Cardiac fibroblast (primary cell): ENCODE data around the gene USH2A.
"Not testable (repeated sequence)": the region's sequence is repeated elsewhere in the genome, so short reads cannot be mapped to it uniquely, and the experiment has no call there.

ENCODE experiments used
- DNase-seq, 2 donors: peaks; one replicate each; pipeline versions ENCODE4 v3.0.0 to v3.0.0-alpha.2; 2010; ENCODE audit warnings: low read depth in 2 of 2
- H3K4me3 ChIP-seq, 2 donors: replicated peaks in 1 of 2; 1 replicate in 1 of 2; 2 replicates in 1 of 2; pipeline ENCODE4 v1.5.1; 2011; ENCODE audit warnings: low read depth in 2 of 2, low read length in 2 of 2, mild to moderate bottlenecking in 2 of 2, moderate library complexity in 1 of 2
- CTCF ChIP-seq: IDR thresholded peaks from one replicate; pipeline ENCODE4 v1.5.1; 2011; ENCODE audit warnings: low read depth, mild to moderate bottlenecking, low read length, inconsistent platforms

Gene USH2A

GRCh38 chr1:216366979-216367378, 56.3 kb downstream of the USH2A start:
- no peak overlapping the region for H3K4me3 ChIP-seq
- DNase-seq = no peak
- TF ChIP-seq CTCF = no peak

DNA sequence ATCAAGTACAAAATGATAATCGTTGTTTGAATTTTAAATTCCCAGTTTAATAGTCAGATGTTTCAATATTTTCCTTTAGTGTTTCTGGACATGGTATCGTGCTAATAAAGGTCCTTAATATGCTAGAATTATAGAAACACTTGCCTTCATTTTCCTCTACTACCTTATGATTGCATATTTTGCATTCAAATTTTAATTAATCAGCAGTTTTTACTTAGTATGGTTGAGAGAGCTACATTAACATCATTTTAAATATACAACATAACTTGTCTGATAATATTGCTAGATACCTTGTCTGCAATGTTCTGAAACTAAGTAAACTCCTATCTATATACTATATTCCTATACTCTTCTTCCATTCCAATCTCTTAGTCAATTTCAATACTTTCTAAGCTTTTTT, 66.3 kb downstream of the USH2A start:
- H3K4me3 ChIP-seq = no peak overlapping the region
- no peak for DNase-seq
- TF ChIP-seq CTCF = no peak

- DNase-seq = no peak
- H3K4me3 ChIP-seq = no peak overlapping the region
- no peak for TF ChIP-seq CTCF
Measured at GRCh38 chr1:216350186-216350585, 73.1 kb downstream of the USH2A start.

GRCh38 chr1:216346526-216346925, 76.7 kb downstream of the USH2A start:
- no peak for TF ChIP-seq CTCF
- DNase-seq = no peak
- H3K4me3 ChIP-seq = no peak overlapping the region

DNA sequence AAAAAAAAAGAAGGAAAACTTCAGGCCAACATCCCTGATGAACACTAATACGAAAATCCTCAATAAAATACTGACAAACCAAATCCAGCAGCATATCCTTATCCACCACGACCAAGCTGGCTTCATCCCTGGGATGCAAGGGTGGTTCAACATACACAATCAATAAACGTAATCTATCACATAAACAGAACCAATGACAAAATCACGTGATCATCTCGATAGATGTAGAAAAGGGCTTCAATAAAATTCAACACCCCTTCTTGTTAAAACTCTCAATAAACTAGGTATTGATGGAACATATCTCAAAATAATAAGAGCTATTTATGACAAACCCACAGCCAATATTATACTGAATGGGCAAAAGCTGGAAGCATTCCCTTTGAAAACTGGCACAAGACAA, 82.7 kb downstream of the USH2A start:
- DNase-seq, H3K4me3 ChIP-seq: not testable (repeated sequence)

DNA sequence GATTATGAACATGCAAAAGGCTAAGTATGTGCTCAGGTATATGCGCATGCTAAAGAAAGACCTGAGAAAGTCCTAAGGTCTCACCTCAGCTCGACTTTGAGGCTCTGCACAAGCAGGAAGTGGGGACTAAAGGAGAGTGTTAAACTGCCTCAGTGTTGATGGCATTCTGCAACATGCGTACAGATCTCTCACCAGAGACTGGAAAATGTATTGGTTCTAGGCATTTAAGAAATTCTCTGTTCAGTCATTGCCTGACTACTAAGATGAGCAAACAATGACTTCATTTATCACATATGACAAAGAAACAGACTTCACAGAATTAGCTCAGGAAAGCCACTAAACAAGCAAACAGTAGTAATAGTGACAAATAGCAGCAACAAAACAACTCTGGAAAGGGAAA, 90.8 kb downstream of the USH2A start:
- DNase-seq = no peak
- H3K4me3 ChIP-seq = no peak overlapping the region
- no peak for TF ChIP-seq CTCF

DNA sequence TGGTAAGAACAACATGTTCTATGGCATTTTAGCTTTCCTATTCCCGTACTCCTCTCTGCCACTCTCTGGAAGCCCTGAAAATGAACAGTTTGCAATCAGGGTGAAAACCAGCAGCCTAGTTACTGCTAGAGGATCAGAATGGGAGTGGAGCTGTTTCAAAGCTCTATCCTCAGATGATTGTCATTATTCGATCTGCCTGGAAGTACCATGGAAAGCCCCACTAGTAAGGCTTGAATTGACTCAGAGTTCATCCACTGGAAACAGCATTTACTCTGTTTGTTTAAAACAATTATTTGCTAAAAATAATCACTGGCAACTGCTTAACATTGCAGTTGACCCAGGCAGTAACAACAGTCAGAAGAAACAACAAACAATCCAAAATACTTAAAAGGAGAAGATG, 91.2 kb downstream of the USH2A start:
- no peak for DNase-seq
- no peak for TF ChIP-seq CTCF
- H3K4me3 ChIP-seq = no peak overlapping the region
